HepG2 (cell line): ENCODE measurements around the gene POU2AF2. TPM values are rescaled to one million over a fixed set of nuclear protein-coding genes. Genes with fewer than 3 reads are reported as not detected.

Experiments
- ATAC-seq: fragments of 200-7000 bp; cut with Tn5 transposase; 3 replicates; pipeline ENCODE4 v1.9.1; 2020; ENCODE audit warnings: mild to moderate bottlenecking, moderate library complexity
- BruUV-seq: library from RNA; stranded (reverse); fragments of 400-500 nt; replicated peaks from 2 replicates; lab custom pipeline; 2021; lab: Mats Ljungman, UMichigan
- CTCF ChIA-PET: fragments of 300-600 bp; formaldehyde crosslinking; extraction: SDS; loops from one replicate; lab custom pipeline; 2021; ENCODE audit warnings: low total read pairs, inconsistent platforms, low intra/inter-chr PET ratio; lab: Yijun Ruan, JAX
- POLR2A ChIA-PET: fragments of 350-600 bp; sonication (Branson Sonifier 250); formaldehyde crosslinking; loops from one replicate; lab custom pipeline; 2020; ENCODE audit warnings: antibody characterized with exemption, inconsistent platforms; lab: Yijun Ruan, JAX
- DNase-seq: peaks from one replicate; pipeline ENCODE4 v3.0.0-alpha.2; 2015; ENCODE audit warnings: low spot score
- FAIRE-seq: peaks from 3 replicates; lab custom pipeline; 2011; peaks lifted over from hg19 to GRCh38; lab: Jason Lieb, UNC
- H2AFZ ChIP-seq: one replicate; pipeline ENCODE4 v1.6.1; 2011; ENCODE audit warnings: low read length, inconsistent platforms
- H3K27ac ChIP-seq: fragments of 300-600 bp; 3 replicates; pipeline ENCODE4 v1.8.0; 2011; ENCODE audit warnings: mixed run types, mild to moderate bottlenecking, mixed read lengths, low read length, inconsistent platforms; ENCODE audit not compliant: insufficient read depth; ENCODE audit errors: extremely low read length
- H3K27me3 ChIP-seq, 2 experiments: fragments of 200-600 bp in 1 of 2; 2 replicates in 1 of 2; 3 replicates in 1 of 2; pipeline versions ENCODE4 v1.6.0 to v1.8.0; 2011; ENCODE audit warnings: low read length in 2 of 2, mild to moderate bottlenecking in 2 of 2, moderate library complexity in 2 of 2, inconsistent platforms in 1 of 2; ENCODE audit not compliant: insufficient read depth in 2 of 2, control insufficient read depth in 1 of 2
- H3K36me3 ChIP-seq, 2 experiments: fragments of 200-600 bp in 1 of 2; replicated peaks in 1 of 2; 2 replicates in 1 of 2; 3 replicates in 1 of 2; pipeline versions ENCODE4 v1.5.1 to v1.8.0; 2011; ENCODE audit warnings: low read length in 2 of 2, inconsistent platforms in 1 of 2; ENCODE audit not compliant: insufficient read depth in 2 of 2, control insufficient read depth in 1 of 2
- H3K4me1 ChIP-seq: 2 replicates; pipeline ENCODE4 v1.5.1; 2012; ENCODE audit warnings: low read length, inconsistent platforms; ENCODE audit not compliant: insufficient read depth
- H3K4me2 ChIP-seq: 2 replicates; pipeline ENCODE4 v1.6.0; 2011; ENCODE audit warnings: low read depth, low read length, inconsistent platforms
- H3K4me3 ChIP-seq, 3 experiments: fragments of 200-600 bp in 1 of 3; sonication (generic), shearing (Covaris generic) in 1 of 3; replicated peaks in 1 of 3; 2 replicates each; pipeline ENCODE4 v1.5.1; 2011 to 2016; ENCODE audit warnings: low read length in 3 of 3, inconsistent platforms in 2 of 3, low read depth in 2 of 3, mild to moderate bottlenecking in 2 of 3, control low read depth in 1 of 3, mixed read lengths in 1 of 3; ENCODE audit not compliant: insufficient read depth in 1 of 3
- H3K79me2 ChIP-seq: one replicate; pipeline ENCODE4 v1.6.1; 2011; ENCODE audit warnings: low read length, inconsistent platforms; ENCODE audit not compliant: insufficient read depth
- H3K9ac ChIP-seq: 2 replicates; pipeline ENCODE4 v1.6.0; 2011; ENCODE audit warnings: mild to moderate bottlenecking, low read depth, low read length, inconsistent platforms; ENCODE audit not compliant: insufficient read depth
- H3K9me3 ChIP-seq: 2 replicates; pipeline ENCODE4 v1.5.1; 2012; ENCODE audit warnings: mild to moderate bottlenecking, low read length
- H4K20me1 ChIP-seq: 2 replicates; pipeline ENCODE4 v1.6.0; 2011; ENCODE audit warnings: inconsistent platforms, mild to moderate bottlenecking, low read length, moderate library complexity; ENCODE audit not compliant: insufficient read depth
- ARID2 ChIP-seq: sonication (generic); formaldehyde crosslinking; IDR thresholded peaks from 2 replicates; pipeline ENCODE4 v1.8.1; 2022; ENCODE audit warnings: mild to moderate bottlenecking, missing genetic modification reagents, borderline replicate concordance
- HOXA3 ChIP-seq: sonication (generic); formaldehyde crosslinking; IDR thresholded peaks from 2 replicates; pipeline ENCODE4 v1.5.0; 2020; ENCODE audit warnings: missing genetic modification reagents
- KDM5A ChIP-seq: fragments of 200-600 bp; sonication (generic); IDR thresholded peaks from 2 replicates; pipeline ENCODE4 v1.7.0; 2018; ENCODE audit warnings: antibody characterized with exemption, mild to moderate bottlenecking, low read length, borderline replicate concordance
- NFE2L2 ChIP-seq: fragments of 150-350 bp; IDR thresholded peaks from 2 replicates; pipeline ENCODE4 v1.6.1; 2014; ENCODE audit warnings: low read length
- RFXAP ChIP-seq: sonication (generic); formaldehyde crosslinking; IDR thresholded peaks from 2 replicates; pipeline ENCODE4 v1.4.0; 2020; ENCODE audit warnings: missing genetic modification reagents, borderline replicate concordance
- WGBS: methylation state at CpG from one replicate; pipeline ENCODE4 v1.1.6; 2017; ENCODE audit warnings: low lambda C conversion rate; 5-methylcytosine and 5-hydroxymethylcytosine counted together
- in situ Hi-C: cut with HindIII; loops from 2 replicates; pipeline ENCODE4 v1.10.0; 2017; ENCODE audit warnings: low pct_unique_long_range_greater_than_20kb; ENCODE audit not compliant: extremely low pct_ligation_motif_present
- intact Hi-C: fragments of 100-400 bp; cut with micrococcal nuclease; formaldehyde crosslinking; loops from one replicate; pipeline ENCODE4 v1.10.0; 2022; ENCODE audit not compliant: unreplicated experiment
- polyA plus RNA-seq, 8 experiments: library from polyadenylated mRNA; depleted of rRNA in 3 of 8; stranded (reverse) in 7 of 8; unstranded in 1 of 8; fragments of >200 nt; fragmentation: Illumina TruSeq in 4 of 8; extraction: Trizol in 4 of 8; gene quantifications; 2 replicates each; pipeline versions ENCODE4 v1.2.1 to v1.2.3, GENCODE V29; 2011 to 2016; ENCODE audit warnings: low read depth in 4 of 8, missing spikeins in 1 of 8, mixed read lengths in 1 of 8; ENCODE audit not compliant: insufficient read depth in 1 of 8
- total RNA-seq, 5 experiments: library from RNA; depleted of rRNA; stranded (reverse); fragments of >200 nt; fragmentation: Illumina TruSeq; extraction: Trizol; gene quantifications; 2 replicates each; pipeline ENCODE4 v1.2.3, GENCODE V29; 2016; ENCODE audit warnings: low read depth in 1 of 5
- TF ChIP-seq, protein P1 (sequence below): sonication (generic); formaldehyde crosslinking; IDR thresholded peaks from 2 replicates; pipeline ENCODE4 v1.8.1; 2023; ENCODE audit warnings: mild to moderate bottlenecking, missing genetic modification reagents, borderline replicate concordance

The POU2AF2 gene
- total and polyA plus RNA-seq, 2 of the 13 experiments (the other 11 are each of a cell fraction or from before 2014, with no cell fraction given), result 0.11 TPM; not detected in 1

DNA sequence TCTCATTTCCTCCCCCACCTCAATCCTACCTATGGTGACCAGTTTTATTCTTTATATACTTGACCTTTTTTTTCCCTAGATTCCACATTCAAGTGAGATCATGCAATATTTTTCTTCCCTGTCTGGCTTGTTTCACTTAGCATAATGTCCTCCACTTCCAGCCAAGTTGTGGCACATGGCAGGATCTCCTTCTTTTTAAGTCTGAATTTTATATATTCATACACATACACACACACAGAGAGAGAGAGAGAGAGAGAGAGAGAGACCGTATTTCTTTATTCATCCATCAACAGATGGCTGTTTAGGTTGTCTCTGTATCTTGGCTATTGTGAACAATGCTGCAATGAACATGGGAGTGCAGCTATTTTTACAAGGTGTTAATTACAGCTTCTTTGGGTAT is 1.4 kb downstream of the POU2AF2 start:
- ATAC-seq (no peak), FAIRE-seq (no peak), DNase-seq (no peak)
- intact Hi-C loops, result no loop called here
- Histone ChIP-seq H3K4me1 (no peaks in the 10 kb centered on the region), H3K36me3 (no peaks in the 10 kb centered on the region), H3K9ac (no peak overlapping the region), H3K9me3 (no peaks in the 10 kb centered on the region), H3K27me3 (peaks cover 2 to 20% of the 10 kb centered on the region in 2 experiments; a peak in 3 of 5 replicates), H4K20me1 (no peaks in the 10 kb centered on the region), H2AFZ (no peak overlapping the region), H3K79me2 (no peaks in the 10 kb centered on the region), H3K27ac (no peak overlapping the region), H3K4me2 (no peak overlapping the region), H3K4me3 (no peak overlapping the region)
- 0% methylated on average over 1 of the region's 1 CpG for WGBS
- TF ChIP-seq KDM5A (no peak), HOXA3 (CRISPR knock-in tag) (no peak), NFE2L2 (no peak)
- in situ Hi-C loops, result no loop called here
- ChIA-PET POLR2A (no interaction called here), CTCF (no interaction called here)
- no TSS peak for BruUV-seq

DNA sequence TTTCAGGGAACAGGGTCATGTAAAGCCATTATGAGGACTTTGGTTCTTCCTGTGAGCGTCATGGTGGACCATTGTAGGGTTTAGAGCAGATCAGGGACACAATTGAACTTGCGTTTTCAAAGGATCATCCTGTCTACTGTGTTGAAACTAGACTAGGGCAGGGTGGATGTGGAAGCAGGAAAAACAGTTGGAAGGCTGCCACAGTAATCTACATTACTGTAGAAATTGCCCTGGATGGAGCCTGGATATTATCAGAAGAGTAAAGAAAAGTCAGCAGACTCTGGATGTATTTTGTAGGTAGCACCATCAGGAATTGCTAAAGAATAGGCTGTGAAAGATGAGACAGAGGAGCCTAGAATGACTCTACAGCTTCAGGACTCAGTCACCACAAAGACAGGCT is 5.4 kb downstream of the POU2AF2 start:
- Histone ChIP-seq H3K4me2 (no peak overlapping the region), H3K36me3 (no peaks in the 10 kb centered on the region), H3K27me3 (peaks cover 2 to 14% of the 10 kb centered on the region in 2 experiments; a peak in 2 of 5 replicates), H2AFZ (no peak overlapping the region), H3K27ac (no peak overlapping the region), H3K9ac (no peak overlapping the region), H3K4me3 (no peak overlapping the region), H3K4me1 (no peaks in the 10 kb centered on the region), H3K79me2 (no peaks in the 10 kb centered on the region)
- ATAC-seq (no peak), DNase-seq (no peak), FAIRE-seq (no peak)
- POLR2A ChIA-PET, result no interaction called here
- WGBS, result 0% methylated on average over 2 of the region's 2 CpGs
- in situ Hi-C loops, result no loop called here
- BruUV-seq, result no TSS peak
- intact Hi-C loops, result no loop called here
- TF ChIP-seq, protein P1, sequence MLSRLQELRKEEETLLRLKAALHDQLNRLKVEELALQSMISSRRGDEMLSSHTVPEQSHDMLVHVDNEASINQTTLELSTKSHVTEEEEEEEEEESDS, result no peak
- TF ChIP-seq RFXAP (no peak), ARID2 (CRISPR knock-in tag) (no peak)
- TF ChIP-seq, all 625 proteins: peak for 0
- CTCF ChIA-PET, result no interaction called here
- H4K20me1 ChIP-seq, result no peaks in the 10 kb centered on the region
- no peaks in the 10 kb centered on the region for H3K9me3 ChIP-seq
